ENCODE measurements around the gene MARCHF6.
"Not testable (repeated sequence)": the region's sequence is repeated elsewhere in the genome, so short reads cannot be mapped to it uniquely, and the experiment has no call there.

MARCHF6 gene

GRCh38 chr5:10387690-10388089 lies 34.2 kb downstream of the MARCHF6 start:
- no peak for DNase-seq

- no peak for DNase-seq
Observed at GRCh38 chr5:10391130-10391529, 37.6 kb downstream of the MARCHF6 start.

GRCh38 chr5:10392567-10393328 lies 39.3 kb downstream of the MARCHF6 start:
- DNase-seq, result not testable (repeated sequence)

- no peak for DNase-seq
Observed at GRCh38 chr5:10393491-10393890, 40.0 kb downstream of the MARCHF6 start.

- no peak for DNase-seq
Observed at GRCh38 chr5:10396552-10396951, 43.1 kb downstream of the MARCHF6 start.

- DNase-seq, result no peak
Observed at GRCh38 chr5:10399839-10400238, 46.3 kb downstream of the MARCHF6 start.

- DNase-seq, result no peak
Observed at GRCh38 chr5:10400411-10400810, 46.9 kb downstream of the MARCHF6 start.

GRCh38 chr5:10400831-10401230 lies 47.3 kb downstream of the MARCHF6 start:
- no peak for DNase-seq

- DNase-seq, result no peak
Observed at GRCh38 chr5:10401498-10401897, 48.0 kb downstream of the MARCHF6 start.
